NCI-H526 (cell line): ENCODE results near the gene DIO2.

Experiments
- DNase-seq, 2 experiments: peaks; one replicate each; lab custom pipeline; 2025; lab: John Stamatoyannopoulos, UW

The DIO2 gene

DNA sequence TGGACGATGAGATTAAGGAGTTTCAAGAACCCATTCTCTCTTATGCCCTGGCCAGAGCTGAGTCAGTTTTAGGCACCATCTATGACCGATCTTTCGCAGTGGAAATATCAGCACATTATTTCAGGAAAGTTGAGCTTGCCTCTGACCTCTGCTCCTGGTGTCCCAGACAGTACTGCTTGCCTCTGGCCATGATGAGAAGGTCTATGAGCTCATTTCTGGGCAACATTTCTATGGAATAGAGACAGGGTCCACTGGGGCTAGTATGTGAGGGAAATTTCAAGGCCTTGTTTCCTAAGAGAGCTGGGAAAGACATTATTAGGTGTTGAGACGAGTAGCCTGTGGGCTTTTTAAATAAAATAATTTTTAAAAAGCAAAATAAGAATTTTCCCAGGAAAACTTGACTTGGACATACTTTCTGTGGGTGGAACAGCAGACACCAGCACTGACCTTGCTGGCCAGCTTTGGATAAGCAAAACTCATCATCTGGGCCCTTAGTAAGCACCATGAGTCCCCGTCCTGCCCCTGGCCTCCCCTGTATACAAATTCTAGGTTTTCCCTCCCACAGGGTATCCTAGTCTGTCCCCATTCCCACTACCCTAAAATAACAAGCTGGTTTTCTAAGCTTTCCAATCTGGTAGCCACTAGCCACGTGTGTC lies 43.4 kb downstream of the DIO2 start:
- no peak for DNase-seq

DNA sequence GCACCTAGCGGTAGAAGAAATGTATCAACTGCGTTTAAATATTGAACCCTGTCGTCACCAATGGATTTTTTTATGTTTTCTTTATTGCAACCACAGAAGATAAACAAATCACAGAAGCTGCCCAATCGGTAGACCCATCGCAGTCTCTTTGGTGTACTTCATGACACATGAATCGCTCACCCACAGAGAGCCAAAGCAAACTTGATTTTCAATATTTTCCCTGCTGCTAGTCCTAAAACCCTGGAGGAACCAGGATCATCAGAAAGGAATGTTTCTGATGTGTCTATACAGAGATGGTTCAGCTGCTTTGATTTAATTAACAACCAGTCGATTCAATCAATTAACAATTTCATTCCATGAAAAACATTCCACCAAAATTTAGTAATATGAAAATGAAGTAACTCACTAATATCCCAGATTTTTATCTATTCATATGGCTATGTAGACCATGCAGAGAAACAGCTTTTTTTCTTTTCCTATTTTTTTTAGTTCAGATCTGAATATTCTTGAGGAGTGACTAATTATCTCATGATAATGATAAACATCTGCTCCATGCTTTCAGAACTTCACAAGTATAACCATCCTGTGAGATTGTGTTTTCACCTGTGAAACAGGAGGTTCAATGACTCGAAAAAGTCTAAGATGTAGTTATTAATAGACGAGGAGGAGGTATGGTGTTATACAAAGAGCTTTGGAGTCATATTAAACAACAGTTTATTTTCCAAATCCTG lies 46.1 kb downstream of the DIO2 start:
- DNase-seq, result no peak

DNA sequence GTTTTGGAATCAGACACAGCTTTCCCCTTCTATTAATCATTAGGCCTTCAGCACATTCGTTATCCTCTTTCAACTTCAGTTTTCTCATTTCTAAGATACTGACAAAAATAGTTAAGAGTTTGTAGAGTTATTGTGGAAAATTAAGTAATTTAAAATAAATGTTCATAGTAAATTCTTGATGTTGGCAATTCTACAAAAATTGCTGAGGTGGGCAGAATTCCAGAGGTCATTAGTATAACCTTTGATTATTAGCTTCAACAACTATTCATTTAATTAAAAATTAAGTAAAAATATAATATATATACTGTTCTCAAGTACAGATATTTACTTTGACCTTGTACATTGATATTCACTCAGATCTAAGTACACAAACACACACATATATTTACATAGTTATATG lies 58.5 kb downstream of the DIO2 start:
- DNase-seq, result no peak

DNA sequence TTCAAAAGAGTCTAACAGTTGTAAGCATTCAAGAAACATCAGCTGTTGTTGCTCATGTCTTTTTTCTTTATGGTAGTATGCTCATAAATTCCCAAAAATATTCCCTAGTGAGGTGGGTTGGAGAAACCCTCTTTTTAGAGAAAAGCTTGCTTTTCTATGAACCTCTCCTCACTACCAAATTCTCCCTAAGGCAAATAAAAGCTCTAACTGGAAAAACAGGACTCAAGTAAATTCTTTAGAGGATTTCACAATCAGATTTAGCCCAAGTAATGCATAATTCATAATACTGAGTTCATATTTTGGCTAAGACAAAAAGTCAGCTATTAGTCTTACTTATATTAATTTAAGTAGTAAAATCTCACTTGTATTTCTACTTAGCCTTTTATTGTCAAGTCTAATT lies 59.1 kb downstream of the DIO2 start:
- no peak for DNase-seq

DNA sequence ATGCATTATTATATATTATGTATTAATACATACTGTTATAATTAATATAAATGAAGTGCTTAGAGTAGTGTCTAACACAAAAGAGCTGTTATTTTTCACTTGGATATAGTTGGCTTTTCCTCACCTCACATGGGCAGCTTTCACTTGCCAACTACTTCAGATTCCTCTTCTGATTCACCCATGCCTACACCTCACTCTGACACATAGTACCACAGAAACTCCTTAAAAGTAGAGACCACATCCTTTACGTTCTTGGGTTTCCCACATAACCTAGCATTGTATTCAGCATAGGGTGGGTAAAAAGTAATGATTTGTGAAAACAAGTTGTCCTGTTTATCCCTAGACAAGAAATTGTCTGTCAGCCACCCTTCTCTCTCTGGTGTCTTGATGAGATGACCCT lies 61.0 kb downstream of the DIO2 start:
- no peak for DNase-seq
